H9 (cell line): Measurements from ENCODE around the gene ARHGEF38. TPM values are rescaled to one million over a fixed set of nuclear protein-coding genes. Genes with fewer than 3 reads are reported as not detected.

Experiments
- DNase-seq: peaks from one replicate; pipeline ENCODE4 v3.0.0-alpha.2; 2017
- H2AFZ ChIP-seq: one replicate; pipeline ENCODE4 v1.6.1; 2013; ENCODE audit warnings: mild to moderate bottlenecking, low read length, control low read depth, moderate library complexity
- H2AK5ac ChIP-seq: 2 replicates; pipeline ENCODE4 v1.6.1; 2013; ENCODE audit warnings: low read length, control low read depth, mixed read lengths; ENCODE audit not compliant: insufficient read length
- H2BK120ac ChIP-seq: one replicate; pipeline ENCODE4 v1.6.1; 2013; ENCODE audit warnings: low read depth, mild to moderate bottlenecking, low read length, control low read depth, inconsistent platforms; ENCODE audit not compliant: poor library complexity, severe bottlenecking
- H2BK12ac ChIP-seq: 2 replicates; pipeline ENCODE4 v1.6.1; 2013; ENCODE audit warnings: low read length, control low read depth, mixed read lengths, low read depth; ENCODE audit not compliant: insufficient read length
- H2BK15ac ChIP-seq: 2 replicates; pipeline ENCODE4 v1.6.1; 2013; ENCODE audit warnings: low read depth, low read length, control low read depth
- H2BK20ac ChIP-seq: one replicate; pipeline ENCODE4 v1.6.1; 2013; ENCODE audit warnings: low read depth, mild to moderate bottlenecking, low read length, control low read depth, inconsistent platforms; ENCODE audit not compliant: poor library complexity, severe bottlenecking
- H2BK5ac ChIP-seq: 2 replicates; pipeline ENCODE4 v1.6.1; 2013; ENCODE audit warnings: low read length, control low read depth, mixed read lengths; ENCODE audit not compliant: insufficient read length
- H3K14ac ChIP-seq: 2 replicates; pipeline ENCODE4 v1.6.1; 2013; ENCODE audit warnings: low read length, control low read depth; ENCODE audit not compliant: insufficient read depth
- H3K18ac ChIP-seq: 2 replicates; pipeline ENCODE4 v1.6.1; 2013; ENCODE audit warnings: low read depth, mild to moderate bottlenecking, mixed read lengths, low read length, control low read depth; ENCODE audit not compliant: insufficient read length
- H3K23ac ChIP-seq: 2 replicates; pipeline ENCODE4 v1.6.1; 2013; ENCODE audit warnings: low read length, control low read depth, mixed read lengths, low read depth; ENCODE audit not compliant: insufficient read length
- H3K23me2 ChIP-seq: 2 replicates; pipeline ENCODE4 v1.6.1; 2013; ENCODE audit warnings: low read depth, mild to moderate bottlenecking, mixed read lengths, low read length, control low read depth; ENCODE audit not compliant: insufficient read length, poor library complexity, severe bottlenecking
- H3K27ac ChIP-seq: 2 replicates; pipeline ENCODE4 v1.5.1; 2013; ENCODE audit warnings: low read length, control low read depth, mixed read lengths, low read depth; ENCODE audit not compliant: insufficient read length
- H3K27me3 ChIP-seq: 2 replicates; pipeline ENCODE4 v1.6.1; 2013; ENCODE audit warnings: low read length, control low read depth, inconsistent platforms; ENCODE audit not compliant: insufficient read depth
- H3K4ac ChIP-seq: 2 replicates; pipeline ENCODE4 v1.6.1; 2013; ENCODE audit warnings: low read depth, mild to moderate bottlenecking, control low read depth, inconsistent platforms, low read length, moderate library complexity
- H3K4me1 ChIP-seq: 2 replicates; pipeline ENCODE4 v1.6.1; 2013; ENCODE audit warnings: low read length, control low read depth, inconsistent platforms; ENCODE audit not compliant: insufficient read depth
- H3K4me2 ChIP-seq: 2 replicates; pipeline ENCODE4 v1.6.1; 2013; ENCODE audit warnings: low read length, control low read depth, mixed read lengths; ENCODE audit not compliant: insufficient read length, insufficient read depth
- H3K56ac ChIP-seq: 2 replicates; pipeline ENCODE4 v1.6.1; 2013; ENCODE audit warnings: low read depth, mild to moderate bottlenecking, mixed read lengths, low read length, control low read depth; ENCODE audit not compliant: insufficient read length
- H3K79me1 ChIP-seq: 2 replicates; pipeline ENCODE4 v1.6.1; 2013; ENCODE audit warnings: low read depth, mild to moderate bottlenecking, moderate library complexity, low read length, control low read depth, inconsistent platforms; ENCODE audit not compliant: insufficient read depth, poor library complexity, severe bottlenecking
- H3K79me2 ChIP-seq: 2 replicates; pipeline ENCODE4 v1.6.1; 2013; ENCODE audit warnings: low read length, control low read depth, inconsistent platforms; ENCODE audit not compliant: insufficient read depth
- H3K9ac ChIP-seq: 2 replicates; pipeline ENCODE4 v1.6.1; 2013; ENCODE audit warnings: low read length, control low read depth, mixed read lengths; ENCODE audit not compliant: insufficient read length; ENCODE audit errors: extremely low read depth
- H3K9me3 ChIP-seq: one replicate; pipeline ENCODE4 v1.6.1; 2013; ENCODE audit warnings: low read depth, low read length, inconsistent platforms; ENCODE audit not compliant: control insufficient read depth
- H3T11ph ChIP-seq: one replicate; pipeline ENCODE4 v1.6.1; 2013; ENCODE audit warnings: mild to moderate bottlenecking, low read length, control low read depth, inconsistent platforms
- H4K20me1 ChIP-seq: one replicate; pipeline ENCODE4 v1.6.1; 2013; ENCODE audit not compliant: control insufficient read depth, insufficient read length, insufficient read depth
- H4K5ac ChIP-seq: 2 replicates; pipeline ENCODE4 v1.6.1; 2013; ENCODE audit warnings: low read depth, mild to moderate bottlenecking, mixed read lengths, low read length, control low read depth; ENCODE audit not compliant: insufficient read length
- H4K8ac ChIP-seq: replicated peaks from 2 replicates; pipeline ENCODE4 v1.6.1; 2013; ENCODE audit warnings: low read length, control low read depth, mixed read lengths, low read depth; ENCODE audit not compliant: insufficient read length
- H4K91ac ChIP-seq: 2 replicates; pipeline ENCODE4 v1.6.1; 2013; ENCODE audit warnings: low read depth, mild to moderate bottlenecking, moderate library complexity, mixed read lengths, low read length, control low read depth; ENCODE audit not compliant: insufficient read length
- H3K27ac Mint-ChIP-seq, 3 experiments: 2 replicates in 2 of 3; 3 replicates in 1 of 3; pipeline ENCODE4 v1.8.0; 2020 to 2021; ENCODE audit warnings: mixed read lengths in 3 of 3, mild to moderate bottlenecking in 1 of 3, moderate library complexity in 1 of 3
- H3K27me3 Mint-ChIP-seq: 2 replicates; pipeline ENCODE4 v1.8.0; 2021; ENCODE audit warnings: low read depth, mild to moderate bottlenecking, moderate library complexity, mixed read lengths
- H3K36me3 Mint-ChIP-seq, 3 experiments: 2 replicates in 2 of 3; 3 replicates in 1 of 3; pipeline ENCODE4 v1.8.0; 2020 to 2021; ENCODE audit warnings: low read depth in 3 of 3, mixed read lengths in 3 of 3; ENCODE audit not compliant: insufficient read depth in 1 of 3
- H3K4me1 Mint-ChIP-seq, 2 experiments: 2 replicates each; pipeline ENCODE4 v1.8.0; 2020; ENCODE audit warnings: mixed read lengths in 2 of 2
- H3K4me3 Mint-ChIP-seq, 2 experiments: 2 replicates in 1 of 2; 3 replicates in 1 of 2; pipeline ENCODE4 v1.8.0; 2020 to 2021; ENCODE audit warnings: mild to moderate bottlenecking in 2 of 2, mixed read lengths in 2 of 2, moderate library complexity in 1 of 2
- H3K9me3 Mint-ChIP-seq, 2 experiments: 2 replicates in 1 of 2; 3 replicates in 1 of 2; pipeline ENCODE4 v1.8.0; 2020; ENCODE audit warnings: mild to moderate bottlenecking in 2 of 2, mixed read lengths in 2 of 2, moderate library complexity in 1 of 2
- WGBS: extraction: QIAGEN DNeasy Blood & Tissue Kit; methylation state at CpG from one replicate; pipeline ENCODE4 v1.1.7; 2013; ENCODE audit warnings: missing lambda C conversion rate, low lambda C conversion rate, mixed read lengths; ENCODE audit not compliant: insufficient read length; ENCODE audit errors: extremely low coverage; 5-methylcytosine and 5-hydroxymethylcytosine counted together
- total RNA-seq: library from RNA; stranded (reverse); gene quantifications from 2 replicates; pipeline ENCODE4 v1.2.1, GENCODE V29; 2021
- TF ChIP-seq, protein P1 (sequence below): fragments of 200-600 bp; sonication (generic); conservative IDR thresholded peaks from 3 replicates; pipeline ENCODE4 v1.8.0; 2021; ENCODE audit warnings: antibody characterized with exemption, mild to moderate bottlenecking

ARHGEF38 gene
- total RNA-seq, 1 experiment from 2014 or later: not detected

DNA sequence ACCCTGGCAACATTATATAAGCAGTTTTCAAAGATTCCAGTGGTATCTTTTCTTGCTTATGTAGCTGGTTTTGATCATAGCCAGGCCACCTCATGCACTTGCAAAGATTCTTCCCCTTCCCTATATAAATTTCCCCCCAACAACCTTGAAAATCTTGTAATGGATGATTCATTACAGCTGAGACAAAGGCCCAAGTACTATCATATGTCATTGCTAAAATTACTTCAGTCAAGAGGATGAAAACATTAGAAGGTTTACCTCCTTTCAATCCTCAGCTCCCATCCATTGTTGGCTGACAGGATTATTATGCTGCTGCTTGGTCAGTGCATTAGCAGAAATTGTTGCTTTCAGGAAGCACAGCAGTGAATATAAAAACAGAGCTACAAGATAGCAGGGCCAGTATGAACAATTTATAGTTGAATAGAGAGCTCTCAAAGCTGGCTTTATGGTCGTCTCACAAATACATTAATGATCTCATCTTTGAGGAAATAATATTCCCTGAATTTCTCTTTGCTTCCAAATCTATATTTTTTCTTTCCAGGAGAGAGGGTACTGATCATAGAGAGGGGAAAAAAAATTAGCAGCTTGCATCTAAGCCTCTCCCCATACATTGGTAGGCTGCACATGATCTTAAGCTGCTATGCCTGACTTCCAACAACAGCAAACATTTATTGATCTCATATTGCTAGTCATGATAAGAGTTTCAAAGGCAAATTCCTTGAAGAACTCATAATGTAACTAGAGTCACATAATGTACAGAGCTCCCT, 7.7 kb upstream of the ARHGEF38 start:
- no peak for DNase-seq
- Histone ChIP-seq H4K91ac (no peak overlapping the region), H2AFZ (no peak overlapping the region), H3K27ac (no peak overlapping the region), H4K20me1 (no peaks in the 10 kb centered on the region), H2BK15ac (no peak overlapping the region), H3K79me2 (no peaks in the 10 kb centered on the region), H3K23ac (no peak overlapping the region), H4K8ac (no peak overlapping the region), H3K56ac (no peak overlapping the region), H3K4me2 (no peak overlapping the region), H2BK120ac (no peak overlapping the region), H3K18ac (no peak overlapping the region), H3K27me3 (peaks cover 4% of the 10 kb centered on the region; the same call in 1 of the 2 replicates), H3K23me2 (no peaks in the 10 kb centered on the region), H2BK20ac (no peak overlapping the region), H3K14ac (no peak overlapping the region), H2AK5ac (no peak overlapping the region), H3K9ac (no peak overlapping the region), H2BK5ac (no peak overlapping the region), H3K79me1 (no peaks in the 10 kb centered on the region), H2BK12ac (no peak overlapping the region), H3K9me3 (no peaks in the 10 kb centered on the region), H3K4me1 (no peaks in the 10 kb centered on the region), H4K5ac (no peak overlapping the region), H3T11ph (no peak overlapping the region), H3K4ac (no peak overlapping the region)
- Mint-ChIP-seq H3K36me3 (no peaks in the 10 kb centered on the region), H3K27ac (no peak overlapping the region), H3K4me3 (no peak overlapping the region), H3K9me3 (no peaks in the 10 kb centered on the region), H3K27me3 (peaks cover 96% of the 10 kb centered on the region), H3K4me1 (no peaks in the 10 kb centered on the region)
- WGBS: no CpG with 5 or more reads among the region's 1 CpG
- TF ChIP-seq, protein P1, sequence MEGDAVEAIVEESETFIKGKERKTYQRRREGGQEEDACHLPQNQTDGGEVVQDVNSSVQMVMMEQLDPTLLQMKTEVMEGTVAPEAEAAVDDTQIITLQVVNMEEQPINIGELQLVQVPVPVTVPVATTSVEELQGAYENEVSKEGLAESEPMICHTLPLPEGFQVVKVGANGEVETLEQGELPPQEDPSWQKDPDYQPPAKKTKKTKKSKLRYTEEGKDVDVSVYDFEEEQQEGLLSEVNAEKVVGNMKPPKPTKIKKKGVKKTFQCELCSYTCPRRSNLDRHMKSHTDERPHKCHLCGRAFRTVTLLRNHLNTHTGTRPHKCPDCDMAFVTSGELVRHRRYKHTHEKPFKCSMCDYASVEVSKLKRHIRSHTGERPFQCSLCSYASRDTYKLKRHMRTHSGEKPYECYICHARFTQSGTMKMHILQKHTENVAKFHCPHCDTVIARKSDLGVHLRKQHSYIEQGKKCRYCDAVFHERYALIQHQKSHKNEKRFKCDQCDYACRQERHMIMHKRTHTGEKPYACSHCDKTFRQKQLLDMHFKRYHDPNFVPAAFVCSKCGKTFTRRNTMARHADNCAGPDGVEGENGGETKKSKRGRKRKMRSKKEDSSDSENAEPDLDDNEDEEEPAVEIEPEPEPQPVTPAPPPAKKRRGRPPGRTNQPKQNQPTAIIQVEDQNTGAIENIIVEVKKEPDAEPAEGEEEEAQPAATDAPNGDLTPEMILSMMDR: no peak
